Neural cell (in vitro differentiated cells): ENCODE results near the gene G6PD.

ENCODE experiments used
- EP300 ChIP-seq: fragments of 450-650 bp; conservative IDR thresholded peaks from 2 replicates; pipeline ENCODE4 v1.6.1; 2014; ENCODE audit warnings: antibody characterized with exemption, mild to moderate bottlenecking, moderate library complexity; ENCODE audit not compliant: poor library complexity, severe bottlenecking
- TF ChIP-seq, protein P1 (sequence below): fragments of 450-650 bp; IDR thresholded peaks from 2 replicates; pipeline ENCODE4 v1.5.1; 2014; ENCODE audit warnings: antibody characterized with exemption, mild to moderate bottlenecking, moderate library complexity; ENCODE audit not compliant: poor library complexity, severe bottlenecking

DNA sequence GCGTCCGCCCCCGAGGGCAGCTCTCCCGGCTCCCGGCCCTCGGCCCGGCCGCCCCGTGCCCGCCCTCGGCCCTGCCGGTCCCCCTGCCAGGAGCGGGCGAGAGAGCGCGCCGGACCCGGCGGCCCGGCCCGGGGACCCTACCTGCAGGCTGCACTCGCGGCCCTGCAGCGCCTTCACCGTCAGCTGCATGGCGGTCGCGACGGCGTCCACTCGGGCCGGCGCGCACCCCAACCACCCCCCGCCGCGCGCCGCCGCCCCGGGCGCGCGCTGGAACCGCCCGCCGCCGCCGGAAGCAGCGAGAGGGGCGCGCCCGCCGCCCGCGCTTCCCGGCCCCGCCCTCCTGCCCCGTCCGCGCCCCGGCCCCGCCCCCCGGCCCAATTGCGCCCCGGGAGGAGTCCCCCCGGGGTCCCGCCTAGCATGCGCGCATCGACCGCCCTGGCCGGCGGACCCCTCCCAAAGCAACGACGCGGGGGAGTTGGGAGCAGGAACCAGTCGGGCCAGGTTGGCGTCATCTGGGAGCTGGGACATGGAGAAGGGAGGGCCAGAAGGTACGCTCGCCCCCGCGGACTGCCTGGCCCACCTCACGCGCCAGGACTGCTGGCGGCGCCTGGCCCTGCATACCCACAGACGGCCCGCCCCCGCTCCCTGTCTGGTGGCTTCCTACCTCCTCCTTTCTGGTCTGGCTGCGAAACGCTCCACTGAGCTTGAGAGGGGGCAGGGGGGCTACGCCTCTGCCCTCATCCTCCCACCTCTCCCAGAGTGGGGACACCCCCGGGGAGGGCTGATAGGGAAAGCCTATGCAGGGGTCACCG, 60.0 kb downstream of the G6PD start, which contains the start of gene UBL4A:
- TF ChIP-seq EP300, result no peak
- TF ChIP-seq, protein P1, sequence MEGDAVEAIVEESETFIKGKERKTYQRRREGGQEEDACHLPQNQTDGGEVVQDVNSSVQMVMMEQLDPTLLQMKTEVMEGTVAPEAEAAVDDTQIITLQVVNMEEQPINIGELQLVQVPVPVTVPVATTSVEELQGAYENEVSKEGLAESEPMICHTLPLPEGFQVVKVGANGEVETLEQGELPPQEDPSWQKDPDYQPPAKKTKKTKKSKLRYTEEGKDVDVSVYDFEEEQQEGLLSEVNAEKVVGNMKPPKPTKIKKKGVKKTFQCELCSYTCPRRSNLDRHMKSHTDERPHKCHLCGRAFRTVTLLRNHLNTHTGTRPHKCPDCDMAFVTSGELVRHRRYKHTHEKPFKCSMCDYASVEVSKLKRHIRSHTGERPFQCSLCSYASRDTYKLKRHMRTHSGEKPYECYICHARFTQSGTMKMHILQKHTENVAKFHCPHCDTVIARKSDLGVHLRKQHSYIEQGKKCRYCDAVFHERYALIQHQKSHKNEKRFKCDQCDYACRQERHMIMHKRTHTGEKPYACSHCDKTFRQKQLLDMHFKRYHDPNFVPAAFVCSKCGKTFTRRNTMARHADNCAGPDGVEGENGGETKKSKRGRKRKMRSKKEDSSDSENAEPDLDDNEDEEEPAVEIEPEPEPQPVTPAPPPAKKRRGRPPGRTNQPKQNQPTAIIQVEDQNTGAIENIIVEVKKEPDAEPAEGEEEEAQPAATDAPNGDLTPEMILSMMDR, result no peak
